ENCODE results near the gene SETBP1. TPM values are rescaled to one million over a fixed set of nuclear protein-coding genes. Genes with fewer than 3 reads are reported as not detected.

The SETBP1 gene
- total and polyA plus RNA-seq, 9 of the 15 experiments (the other 6 are each of a cell fraction or from before 2014, with no cell fraction given): under 0.01 to 0.13 (median 0.04) TPM

DNA sequence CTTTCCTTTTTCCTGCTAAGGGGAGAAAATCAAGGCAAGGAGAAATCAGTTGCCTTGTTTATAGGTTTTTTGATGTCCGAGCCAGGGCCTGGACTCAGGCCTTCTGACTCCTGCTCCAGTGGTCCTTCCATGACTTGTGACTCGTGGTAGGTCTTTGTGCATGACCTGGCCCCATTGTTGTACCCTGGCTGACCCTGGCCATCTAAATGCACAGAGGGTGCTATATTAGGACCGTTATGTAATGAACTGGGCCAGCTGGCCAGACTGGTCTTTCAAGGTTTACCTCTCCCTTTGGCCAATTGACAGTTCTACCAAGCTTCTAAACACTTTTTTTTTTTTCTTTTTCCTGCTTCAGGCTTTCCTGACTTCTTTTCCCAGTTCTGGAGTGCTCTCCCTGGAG lies 81.1 kb downstream of the SETBP1 start (continued):
- TF ChIP-seq, protein P1, sequence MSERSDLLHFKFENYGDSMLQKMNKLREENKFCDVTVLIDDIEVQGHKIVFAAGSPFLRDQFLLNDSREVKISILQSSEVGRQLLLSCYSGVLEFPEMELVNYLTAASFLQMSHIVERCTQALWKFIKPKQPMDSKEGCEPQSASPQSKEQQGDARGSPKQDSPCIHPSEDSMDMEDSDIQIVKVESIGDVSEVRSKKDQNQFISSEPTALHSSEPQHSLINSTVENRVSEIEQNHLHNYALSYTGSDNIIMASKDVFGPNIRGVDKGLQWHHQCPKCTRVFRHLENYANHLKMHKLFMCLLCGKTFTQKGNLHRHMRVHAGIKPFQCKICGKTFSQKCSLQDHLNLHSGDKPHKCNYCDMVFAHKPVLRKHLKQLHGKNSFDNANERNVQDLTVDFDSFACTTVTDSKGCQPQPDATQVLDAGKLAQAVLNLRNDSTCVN (CRISPR knock-in tag; IDR thresholded peaks at IDR 0.05): no peak
- TF ChIP-seq CSDE1 (IDR thresholded peaks at IDR 0.05): no peak
- TF ChIP-seq POLR2G (IDR thresholded peaks at IDR 0.05; ENCODE audit: low read depth, low read length): no peak
- TF ChIP-seq ZC3H4 (CRISPR knock-in tag; IDR thresholded peaks at IDR 0.05; ENCODE audit: borderline replicate concordance): no peak
- no peak for TF ChIP-seq ZNF76 (CRISPR knock-in tag; IDR thresholded peaks at IDR 0.05; ENCODE audit: borderline replicate concordance)

GRCh38 chr18:44763327-44763726 lies 82.6 kb downstream of the SETBP1 start:
- FAIRE-seq: no peak
- TF ChIP-seq CBX1 (IDR thresholded peaks at IDR 0.05; ENCODE audit: low read depth): no peak
- no peak for TF ChIP-seq KDM5B (IDR thresholded peaks at IDR 0.05; ENCODE audit: insufficient replicate concordance, low read depth, low read length)
- TF ChIP-seq ZNF175 (CRISPR knock-in tag; IDR thresholded peaks at IDR 0.05; ENCODE audit: low read depth): no peak
- TF ChIP-seq CCNT2 (IDR thresholded peaks at IDR 0.05; ENCODE audit: borderline replicate concordance, extremely low read depth, insufficient read length, low read depth, low read length): no peak
- TF ChIP-seq SNRNP70 (optimal IDR thresholded peaks at IDR 0.05; ENCODE audit: low read depth, low read length): no peak
- TF ChIP-seq ZNF3 (CRISPR knock-in tag; IDR thresholded peaks at IDR 0.05): no peak
- TF ChIP-seq HMGN3 (IDR thresholded peaks at IDR 0.05; ENCODE audit: borderline replicate concordance, extremely low read depth, insufficient read length, low read depth, low read length): no peak
- TF ChIP-seq TRIM28 (IDR thresholded peaks at IDR 0.05): no peak
- no peak for TF ChIP-seq MIER1 (IDR thresholded peaks at IDR 0.05; ENCODE audit: low read depth)
- TF ChIP-seq, protein P2, sequence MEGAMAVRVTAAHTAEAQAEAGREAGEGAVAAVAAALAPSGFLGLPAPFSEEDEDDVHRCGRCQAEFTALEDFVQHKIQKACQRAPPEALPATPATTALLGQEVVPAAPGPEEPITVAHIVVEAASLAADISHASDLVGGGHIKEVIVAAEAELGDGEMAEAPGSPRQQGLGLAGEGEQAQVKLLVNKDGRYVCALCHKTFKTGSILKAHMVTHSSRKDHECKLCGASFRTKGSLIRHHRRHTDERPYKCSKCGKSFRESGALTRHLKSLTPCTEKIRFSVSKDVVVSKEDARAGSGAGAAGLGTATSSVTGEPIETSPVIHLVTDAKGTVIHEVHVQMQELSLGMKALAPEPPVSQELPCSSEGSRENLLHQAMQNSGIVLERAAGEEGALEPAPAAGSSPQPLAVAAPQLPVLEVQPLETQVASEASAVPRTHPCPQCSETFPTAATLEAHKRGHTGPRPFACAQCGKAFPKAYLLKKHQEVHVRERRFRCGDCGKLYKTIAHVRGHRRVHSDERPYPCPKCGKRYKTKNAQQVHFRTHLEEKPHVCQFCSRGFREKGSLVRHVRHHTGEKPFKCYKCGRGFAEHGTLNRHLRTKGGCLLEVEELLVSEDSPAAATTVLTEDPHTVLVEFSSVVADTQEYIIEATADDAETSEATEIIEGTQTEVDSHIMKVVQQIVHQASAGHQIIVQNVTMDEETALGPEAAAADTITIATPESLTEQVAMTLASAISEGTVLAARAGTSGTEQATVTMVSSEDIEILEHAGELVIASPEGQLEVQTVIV (CRISPR knock-in tag; IDR thresholded peaks at IDR 0.05; ENCODE audit: borderline replicate concordance): no peak
- no peak for TF ChIP-seq KAT7 (CRISPR knock-in tag; IDR thresholded peaks at IDR 0.05; ENCODE audit: borderline replicate concordance)
- TF ChIP-seq WHSC1 (IDR thresholded peaks at IDR 0.05; ENCODE audit: low read length): no peak
- TF ChIP-seq SNIP1 (IDR thresholded peaks at IDR 0.05; ENCODE audit: low read depth): no peak
- TF ChIP-seq STAT5A (IDR thresholded peaks at IDR 0.05; ENCODE audit: borderline replicate concordance, low read length): no peak
- no peak for TF ChIP-seq KLF1 (tag; IDR thresholded peaks at IDR 0.05)
- TF ChIP-seq ZNF121 (CRISPR knock-in tag; conservative IDR thresholded peaks at IDR 0.05): no peak

More at GRCh38 chr18:44763327-44763726, 82.6 kb downstream of the SETBP1 start:
- CTCF ChIA-PET (ENCODE audit: low intra/inter-chr PET ratio): no interaction called here
- H3K9ac ChIP-seq (ENCODE audit: insufficient read depth in 1 of 2, low read depth in 2 of 2, low read length in 2 of 2): no peak overlapping the region
- in situ Hi-C loops (cut with MboI): no loop called here
- no peak overlapping the region for H3K27ac ChIP-seq (ENCODE audit: extremely low read depth, low read depth, low read length)
- H2AFZ ChIP-seq (ENCODE audit: low read depth, low read length): no peak overlapping the region
- 8% methylated on average over 8 of the region's 8 CpGs for WGBS (ENCODE audit: insufficient coverage, low coverage, missing lambda C conversion rate)
- BruUV-seq (replicated peaks): no TSS peak
- no peaks in the 10 kb centered on the region; a peak in 1 of 5 replicates for H3K27me3 ChIP-seq (ENCODE audit: control insufficient read depth in 2 of 2, insufficient read depth in 2 of 2, low read length in 2 of 2)
- H3K36me3 ChIP-seq (ENCODE audit: control insufficient read depth, insufficient read depth, low read length): no peaks in the 10 kb centered on the region
- no peak overlapping the region for H3K4me2 ChIP-seq (ENCODE audit: insufficient read depth, low read length)
- H4K20me1 ChIP-seq (replicated peaks; ENCODE audit: control insufficient read depth, insufficient read depth, low read length): no peaks in the 10 kb centered on the region
- DNase-seq (ENCODE audit: extremely low read depth in 1 of 4, low spot score in 3 of 4): no peak
- POLR2A ChIA-PET: no interaction called here
- ATAC-seq: no peak
- H3K79me2 ChIP-seq (ENCODE audit: control insufficient read depth, insufficient read depth, low read length): no peaks in the 10 kb centered on the region
- no peaks in the 10 kb centered on the region for H3K9me1 ChIP-seq (ENCODE audit: control insufficient read depth, insufficient read depth, low read length)
- H3K4me1 ChIP-seq (replicated peaks in 1 of 2; ENCODE audit: control insufficient read depth in 2 of 2, insufficient read depth in 2 of 2, low read length in 2 of 2): no peaks in the 10 kb centered on the region; a peak in 1 of 5 replicates
- intact Hi-C loops (cut with micrococcal nuclease): no loop called here
- H3K9me3 ChIP-seq (replicated peaks; ENCODE audit: control insufficient read depth, insufficient read depth, low read depth, low read length): no peaks in the 10 kb centered on the region
- no peak overlapping the region for H3K4me3 ChIP-seq
